ENCODE measurements around the gene IDH3G.

DNA sequence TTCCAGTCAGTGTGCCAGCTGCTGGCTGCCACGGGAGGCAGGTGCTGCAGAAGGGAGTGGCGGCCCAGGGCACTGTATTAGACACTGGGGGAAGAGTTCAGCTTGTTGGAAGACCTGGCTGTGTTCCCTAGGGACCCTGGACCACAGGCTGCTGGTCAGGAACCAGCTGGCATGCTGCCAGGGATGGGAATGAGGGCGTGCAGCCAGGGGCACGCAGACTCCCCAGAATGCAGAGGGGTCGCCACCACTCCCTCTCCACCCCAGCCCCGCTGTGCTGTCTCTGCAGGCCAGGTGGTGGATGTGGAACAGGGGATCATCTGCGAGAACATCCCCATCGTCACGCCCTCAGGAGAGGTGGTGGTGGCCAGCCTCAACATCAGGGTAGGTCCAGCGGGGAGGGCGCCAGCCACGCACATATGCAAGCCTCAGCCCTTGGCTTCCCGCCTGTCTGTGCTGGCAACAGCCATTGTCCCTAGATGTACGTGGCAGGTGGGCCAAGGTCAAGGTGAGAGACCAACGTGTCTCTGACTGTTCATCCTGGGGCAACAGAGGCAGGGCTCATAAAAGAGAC is 57.2 kb downstream of the IDH3G start:
- no peak for TF ChIP-seq CTCF (IDR thresholded peaks at IDR 0.05; ENCODE audit: control extremely low read depth in 1 of 3, insufficient read depth in 1 of 3, low read depth in 1 of 3, low read length in 3 of 3)
- TF ChIP-seq CHD2 (IDR thresholded peaks at IDR 0.05; ENCODE audit: low read length): no peak
- no peak for TF ChIP-seq EP300 (IDR thresholded peaks at IDR 0.05; ENCODE audit: borderline replicate concordance in 1 of 2, low read depth in 2 of 2, low read length in 2 of 2)
- no peak for TF ChIP-seq POLR2AphosphoS5 (IDR thresholded peaks at IDR 0.05; ENCODE audit: low read depth, low read length)
- TF ChIP-seq POLR2A (IDR thresholded peaks at IDR 0.05; ENCODE audit: control extremely low read depth in 1 of 2, low read depth in 2 of 2, low read length in 2 of 2): no peak
- TF ChIP-seq USF2 (IDR thresholded peaks at IDR 0.05; ENCODE audit: low read length): no peak
- TF ChIP-seq TEAD4 (IDR thresholded peaks at IDR 0.05; ENCODE audit: low read depth, low read length): no peak
- TF ChIP-seq RNF2 (IDR thresholded peaks at IDR 0.05; ENCODE audit: borderline replicate concordance, low read depth, low read length, missing control alignments, poor library complexity, severe bottlenecking): no peak
- TF ChIP-seq FOSL1 (IDR thresholded peaks at IDR 0.05; ENCODE audit: insufficient read depth, low read depth, low read length): no peak
- no peak for TF ChIP-seq EZH2 (IDR thresholded peaks at IDR 0.05; ENCODE audit: low read depth, low read length, severe bottlenecking)
- no peak for TF ChIP-seq ASH2L (IDR thresholded peaks at IDR 0.05; ENCODE audit: low read length)
- no peak for TF ChIP-seq HDAC2 (IDR thresholded peaks at IDR 0.05; ENCODE audit: borderline replicate concordance in 1 of 2, low read depth in 2 of 2, low read length in 2 of 2)
- no peak for TF ChIP-seq CHD1 (IDR thresholded peaks at IDR 0.05; ENCODE audit: low read depth, low read length)

Data from H1 (cell line).